GM21825 (cell line): Measurements from ENCODE around the gene DMRTC1B.
A peak's percentile ranks its signal among the peaks of the same experiment; 100 is the strongest.
"Not testable (repeated sequence)": the region's sequence is repeated elsewhere in the genome, so short reads cannot be mapped to it uniquely, and the experiment has no call there.

Source experiments
- ATAC-seq: cut with Tn5 transposase; IDR thresholded peaks from one replicate; pipeline ENCODE4 v1.9.1; 2021; ENCODE audit warnings: mild to moderate bottlenecking, moderate library complexity; ENCODE audit not compliant: unreplicated experiment

The DMRTC1B gene

GRCh38 chrX:72776653-72777466 lies at the start of gene DMRTC1B:
DMRTC1B (plus strand) TSS chrX:72776890; CDS start chrX:72845136, 68,246 bp downstream.
- ATAC-seq: peak; percentile 78

DNA sequence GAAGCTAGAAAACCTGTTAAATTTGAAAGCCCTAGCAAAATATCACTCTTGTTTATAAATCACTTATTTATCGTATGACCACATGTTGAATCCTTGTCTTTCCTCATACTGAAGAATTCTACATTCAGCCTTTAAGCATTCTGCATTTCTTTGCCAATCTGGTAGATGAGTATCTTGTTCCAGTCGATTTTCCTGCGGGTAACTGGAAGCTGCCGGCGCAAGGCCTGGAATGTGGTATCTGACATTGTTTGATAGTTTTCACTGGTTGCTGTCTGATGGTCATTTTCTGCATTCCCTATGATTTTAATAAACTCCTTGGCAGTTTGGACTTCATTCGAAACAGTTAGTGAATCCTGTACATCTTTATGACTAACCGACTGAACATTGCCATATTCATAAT lies 48.8 kb upstream of the DMRTC1B start:
- ATAC-seq: no peak

- not testable (repeated sequence) for ATAC-seq
Observed at GRCh38 chrX:72733636-72734035, 43.1 kb upstream of the DMRTC1B start.

DNA sequence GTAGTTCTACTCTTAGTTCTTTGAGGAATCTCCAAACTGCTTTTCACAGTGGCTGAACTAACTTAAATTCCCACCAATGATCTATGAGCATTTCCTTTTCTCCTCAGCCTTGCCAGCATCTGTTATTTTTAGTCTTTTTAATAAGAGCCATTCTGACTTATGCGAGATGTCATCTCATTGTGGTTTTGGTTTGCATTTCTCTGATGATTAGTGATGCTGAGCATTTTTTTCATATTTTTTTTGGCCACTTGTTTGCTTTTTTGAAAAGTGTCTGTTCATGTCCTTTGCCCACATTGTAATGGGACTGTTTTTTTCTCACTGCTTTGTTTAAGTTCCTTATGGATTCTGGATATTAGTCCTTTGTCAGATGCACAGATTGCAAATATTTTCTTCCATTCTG lies 41.1 kb upstream of the DMRTC1B start:
- ATAC-seq: no peak

DNA sequence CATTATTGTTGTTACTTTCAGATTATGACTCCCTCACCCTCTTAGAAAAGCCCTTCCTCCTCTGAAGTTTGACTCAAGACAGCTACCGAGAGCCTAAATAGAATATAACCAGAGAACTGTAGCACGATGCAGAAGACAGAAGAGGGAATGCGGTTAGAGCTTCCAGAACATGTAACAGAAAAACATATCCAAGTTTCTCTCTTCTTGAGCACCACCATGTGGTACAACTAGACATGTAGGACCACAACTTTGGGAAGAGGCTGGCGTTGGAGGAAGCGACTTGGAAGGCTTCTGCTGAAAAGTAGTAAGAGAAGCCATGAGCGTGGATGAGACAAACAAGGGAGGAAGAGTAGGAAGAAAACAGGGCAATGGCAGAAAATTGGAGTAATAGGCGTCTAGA lies 31.1 kb upstream of the DMRTC1B start:
- not testable (repeated sequence) for ATAC-seq

- not testable (repeated sequence) for ATAC-seq
Observed at GRCh38 chrX:72748545-72748944, 28.1 kb upstream of the DMRTC1B start.

DNA sequence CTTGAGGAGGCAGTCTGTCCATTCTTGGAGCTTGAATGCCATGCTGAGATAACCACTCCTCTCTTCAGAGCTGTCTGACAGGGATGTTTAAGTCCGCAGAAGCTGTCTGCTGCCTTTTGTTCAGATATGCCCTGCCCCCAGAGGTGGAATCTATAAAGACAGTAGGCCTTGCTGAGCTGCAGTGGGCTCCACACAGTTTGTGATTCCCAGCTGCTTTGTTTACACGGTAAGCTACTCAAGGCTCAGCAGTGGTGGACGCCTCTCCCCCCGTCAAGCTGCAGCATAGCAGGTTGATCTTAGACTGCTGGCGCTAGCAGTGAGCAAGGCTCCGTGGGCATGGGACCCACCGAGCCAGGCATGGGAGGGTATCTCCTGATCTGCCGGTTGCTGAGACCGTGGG lies 16.2 kb upstream of the DMRTC1B start:
- ATAC-seq: not testable (repeated sequence)

GRCh38 chrX:72777467-72777790 lies 739 bp downstream of the DMRTC1B start:
- ATAC-seq: peak; percentile 73

GRCh38 chrX:72778146-72778545 lies 1.5 kb downstream of the DMRTC1B start:
- ATAC-seq: not testable (repeated sequence)

- ATAC-seq: not testable (repeated sequence)
Observed at GRCh38 chrX:72782560-72782959, 5.9 kb downstream of the DMRTC1B start, which contains the start of gene FAM236B. FAM236B (minus strand) TSS chrX:72782660; CDS start chrX:72782560, 100 bp downstream.

- not testable (repeated sequence) for ATAC-seq
Observed at GRCh38 chrX:72783365-72783936, 6.8 kb downstream of the DMRTC1B start.

DNA sequence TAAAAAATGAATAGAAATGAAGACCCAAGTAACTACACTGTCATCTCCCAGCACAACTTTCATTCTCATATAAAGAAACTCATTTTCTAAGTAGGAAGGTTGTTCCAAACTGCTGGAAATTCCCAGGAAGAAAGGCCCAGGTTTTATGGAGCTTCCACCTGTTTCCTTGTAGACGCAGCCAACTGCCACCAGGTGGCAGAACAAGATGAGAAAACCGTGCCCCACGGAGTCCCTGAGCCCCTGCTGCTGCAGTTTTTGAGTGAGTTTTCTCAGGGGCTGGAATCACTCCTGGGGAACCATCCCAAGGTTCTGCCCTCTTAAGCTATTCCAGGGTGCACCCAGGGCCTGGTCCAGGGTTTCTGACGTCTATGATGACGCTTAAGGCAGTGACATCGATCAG lies 7.3 kb downstream of the DMRTC1B start:
- not testable (repeated sequence) for ATAC-seq

DNA sequence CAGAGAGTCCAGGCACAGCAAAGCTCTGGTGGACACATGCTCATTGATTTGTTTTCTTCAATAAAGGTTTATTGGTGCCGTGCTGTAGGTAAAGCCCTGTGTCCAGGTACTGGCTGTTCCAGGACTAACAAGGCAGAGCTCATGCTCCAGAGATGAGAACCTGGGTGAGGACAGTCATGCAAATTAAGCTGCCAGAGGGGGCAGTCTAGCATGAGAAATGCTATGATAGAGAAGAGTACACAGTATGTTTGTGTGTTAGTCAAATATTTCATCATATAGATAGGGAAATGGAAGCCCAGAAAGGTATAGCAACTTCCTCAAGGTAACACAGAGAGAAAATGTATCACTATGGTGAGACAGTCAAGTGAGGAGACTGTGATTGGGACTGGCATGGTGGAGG lies 11.5 kb downstream of the DMRTC1B start:
- not testable (repeated sequence) for ATAC-seq

DNA sequence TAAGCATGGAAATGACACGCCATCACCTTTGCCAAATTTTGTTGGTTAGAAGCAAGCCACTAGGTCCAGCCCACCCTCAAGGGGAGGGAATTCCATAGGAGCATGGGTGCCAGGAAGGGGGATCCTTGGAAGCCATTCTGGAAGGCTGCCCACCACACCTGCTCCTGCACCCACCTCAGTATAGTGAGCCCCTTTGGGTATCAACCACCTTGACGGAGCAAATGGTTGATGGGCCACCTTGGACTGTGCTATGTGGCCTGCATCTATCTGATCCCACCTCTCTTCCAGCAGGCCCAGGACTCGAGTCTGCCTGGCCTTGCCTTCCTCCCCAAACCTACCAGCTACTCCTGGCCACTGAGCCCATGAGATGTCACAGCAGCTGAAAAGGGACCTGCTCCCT lies 13.7 kb downstream of the DMRTC1B start:
- ATAC-seq: not testable (repeated sequence)

DNA sequence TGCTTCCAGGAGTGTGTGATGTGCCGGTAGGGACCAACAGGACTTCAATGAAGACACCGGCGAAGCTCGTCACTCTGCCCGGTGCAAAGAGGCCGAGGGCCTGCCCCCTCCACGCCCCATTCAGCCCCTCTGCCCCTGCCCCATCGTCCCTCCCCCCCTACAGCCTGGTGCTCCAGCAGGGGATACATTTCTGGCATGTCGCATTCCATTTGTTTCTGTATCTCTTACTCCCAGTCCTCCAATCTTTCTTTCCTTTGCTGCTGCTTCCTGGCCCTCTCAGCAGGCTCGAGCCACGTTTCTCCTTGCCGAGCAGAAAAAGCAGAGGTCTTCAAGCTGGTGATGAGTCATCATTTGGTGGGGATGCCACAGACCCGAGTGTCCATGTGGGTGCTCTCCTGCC lies 31.4 kb downstream of the DMRTC1B start, which contains the start of gene FAM236D:
FAM236D (minus strand) TSS at position 101 of the 400 bp plus-strand sequence; CDS start at position 1, 100 bp downstream.
- not testable (repeated sequence) for ATAC-seq

DNA sequence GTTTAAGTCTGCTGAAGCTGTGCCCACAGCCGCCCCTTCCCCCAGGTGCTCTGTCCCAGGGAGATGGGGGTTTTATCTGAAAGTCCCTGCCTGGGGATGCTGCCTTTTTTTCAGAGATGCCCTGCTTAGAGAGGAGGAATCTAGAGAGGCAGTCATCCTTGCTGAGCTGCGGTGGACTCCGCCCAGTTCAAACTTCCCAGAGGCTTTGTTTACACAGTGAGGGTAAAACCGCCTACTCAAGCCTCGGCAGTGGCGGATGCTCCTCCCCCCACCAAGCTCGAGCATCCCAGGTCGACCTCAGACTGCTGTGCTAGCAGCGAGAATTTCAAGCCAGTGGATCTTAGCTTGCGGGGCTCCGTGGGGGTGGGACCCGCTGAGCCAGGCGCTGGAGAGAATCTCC lies 54.0 kb downstream of the DMRTC1B start:
- ATAC-seq: not testable (repeated sequence)

DNA sequence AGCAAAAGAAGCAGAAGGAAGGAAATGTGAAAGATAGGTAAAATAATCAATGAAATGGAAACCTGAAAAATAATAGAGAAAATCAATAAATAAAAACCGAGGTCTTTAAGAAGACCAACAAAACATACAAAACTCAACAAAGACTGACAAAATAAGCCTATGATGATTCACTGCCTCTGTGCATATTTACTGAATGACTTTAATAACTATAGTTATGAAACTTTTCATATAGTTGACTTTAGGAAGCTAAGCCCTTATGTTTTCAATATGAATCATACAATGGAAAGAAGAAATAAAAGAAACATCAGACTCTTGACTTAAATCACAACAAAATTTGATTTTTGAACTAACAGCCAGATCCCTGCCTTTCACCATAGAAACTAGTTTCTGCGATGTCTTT lies 60.8 kb downstream of the DMRTC1B start:
- ATAC-seq: not testable (repeated sequence)

DNA sequence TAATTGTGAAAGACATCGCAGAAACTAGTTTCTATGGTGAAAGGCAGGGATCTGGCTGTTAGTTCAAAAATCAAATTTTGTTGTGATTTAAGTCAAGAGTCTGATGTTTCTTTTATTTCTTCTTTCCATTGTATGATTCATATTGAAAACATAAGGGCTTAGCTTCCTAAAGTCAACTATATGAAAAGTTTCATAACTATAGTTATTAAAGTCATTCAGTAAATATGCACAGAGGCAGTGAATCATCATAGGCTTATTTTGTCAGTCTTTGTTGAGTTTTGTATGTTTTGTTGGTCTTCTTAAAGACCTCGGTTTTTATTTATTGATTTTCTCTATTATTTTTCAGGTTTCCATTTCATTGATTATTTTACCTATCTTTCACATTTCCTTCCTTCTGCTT lies 106.2 kb downstream of the DMRTC1B start:
- not testable (repeated sequence) for ATAC-seq

GRCh38 chrX:72889740-72890139 lies 113.0 kb downstream of the DMRTC1B start:
- ATAC-seq: not testable (repeated sequence)
